Forelimb muscle (tissue), 1 donor: ENCODE data around the gene FIBP. TPM values are rescaled to one million over a fixed set of nuclear protein-coding genes. Genes with fewer than 3 reads are reported as not detected.
"Not testable (repeated sequence)": the region's sequence is repeated elsewhere in the genome, so short reads cannot be mapped to it uniquely, and the experiment has no call there.

Experiments
- DNase-seq: peaks from one replicate; pipeline ENCODE4 v3.0.0-alpha.2; 2013; ENCODE audit warnings: low read depth
- polyA plus RNA-seq: library from polyadenylated mRNA; unstranded; fragments of 120-200 nt; gene quantifications from one replicate; pipeline ENCODE4 v1.2.1, GENCODE V29; 2013; ENCODE audit not compliant: insufficient read length

FIBP gene
- polyA plus RNA-seq, 1 donor = 55.8 TPM

GRCh38 chr11:65915101-65915820 is 27.0 kb upstream of the FIBP start:
- DNase-seq = no peak

- DNase-seq = no peak
Observed at GRCh38 chr11:65912845-65913244, 24.6 kb upstream of the FIBP start.

GRCh38 chr11:65911682-65912568 is 23.7 kb upstream of the FIBP start:
- no peak for DNase-seq

- DNase-seq = no peak
Observed at GRCh38 chr11:65907878-65908277, 19.6 kb upstream of the FIBP start.

GRCh38 chr11:65906602-65907001 is 18.3 kb upstream of the FIBP start:
- no peak for DNase-seq

GRCh38 chr11:65903715-65904114 is 15.4 kb upstream of the FIBP start:
- DNase-seq = no peak

GRCh38 chr11:65903068-65903481 is 14.8 kb upstream of the FIBP start:
- no peak for DNase-seq

- no peak for DNase-seq
Observed at GRCh38 chr11:65900899-65901180, 12.6 kb upstream of the FIBP start.

- no peak for DNase-seq
Observed at GRCh38 chr11:65900125-65900898, 12.0 kb upstream of the FIBP start, which contains the start of gene FOSL1. Gene FOSL1 (minus strand): TSS chr11:65900388. CDS start chr11:65900339, 49 bp downstream.

GRCh38 chr11:65899356-65900124 is 11.3 kb upstream of the FIBP start:
- no peak for DNase-seq

GRCh38 chr11:65898656-65899355 is 10.5 kb upstream of the FIBP start:
- no peak for DNase-seq

GRCh38 chr11:65897020-65897471 is 8.8 kb upstream of the FIBP start:
- no peak for DNase-seq

- DNase-seq = no peak
Observed at GRCh38 chr11:65896034-65896999, 8.0 kb upstream of the FIBP start.

GRCh38 chr11:65895482-65895981 is 7.3 kb upstream of the FIBP start:
- no peak for DNase-seq

GRCh38 chr11:65894034-65894591 is 5.8 kb upstream of the FIBP start:
- DNase-seq = no peak

GRCh38 chr11:65892661-65893317 is 4.5 kb upstream of the FIBP start:
- DNase-seq = no peak

- not testable (repeated sequence) for DNase-seq
Observed at GRCh38 chr11:65892137-65892540, 3.9 kb upstream of the FIBP start.
